Stimulated activated CD4-positive, alpha-beta T cell treated with anti-CD3 and anti-CD28 coated beads, Interleukin-1b, Interleukin-23, amount 100 ng/mL, for 1 hour (primary cell): ENCODE measurements around the gene EFHD2.
"Not testable (repeated sequence)": the region's sequence is repeated elsewhere in the genome, so short reads cannot be mapped to it uniquely, and the experiment has no call there.

Experiments used
- DNase-seq, 2 donors: peaks; one replicate each; pipeline ENCODE4 v3.0.0-alpha.2; 2020; ENCODE audit warnings: low read depth in 2 of 2

Gene EFHD2

GRCh38 chr1:15452866-15453571, 43.3 kb downstream of the EFHD2 start:
- no peak for DNase-seq

GRCh38 chr1:15453734-15454133, 44.0 kb downstream of the EFHD2 start:
- no peak for DNase-seq

- DNase-seq: no peak
These were observed 44.6 kb downstream of the EFHD2 start for GRCh38 chr1:15454256-15454655.

- no peak for DNase-seq
These were observed 45.8 kb downstream of the EFHD2 start for GRCh38 chr1:15455522-15455921.

- DNase-seq: no peak
These were observed 46.7 kb downstream of the EFHD2 start, which contains the start of gene CELA2A for GRCh38 chr1:15456313-15456954. TSS of gene CELA2A (plus strand) at chr1:15456732. CDS start at chr1:15456754, 22 bp downstream.

GRCh38 chr1:15457585-15457984, 47.9 kb downstream of the EFHD2 start:
- DNase-seq: no peak

GRCh38 chr1:15458388-15458787, 48.7 kb downstream of the EFHD2 start:
- not testable (repeated sequence) for DNase-seq

GRCh38 chr1:15459771-15460707, 50.4 kb downstream of the EFHD2 start:
- DNase-seq: no peak

- no peak for DNase-seq
These were observed 51.0 kb downstream of the EFHD2 start for GRCh38 chr1:15460708-15461095.

GRCh38 chr1:15463064-15463800, 53.5 kb downstream of the EFHD2 start:
- not testable (repeated sequence) for DNase-seq

- not testable (repeated sequence) for DNase-seq
These were observed 54.2 kb downstream of the EFHD2 start for GRCh38 chr1:15463926-15464322.

GRCh38 chr1:15465674-15466073, 56.0 kb downstream of the EFHD2 start:
- no peak for DNase-seq

- not testable (repeated sequence) for DNase-seq
These were observed 57.4 kb downstream of the EFHD2 start for GRCh38 chr1:15466955-15467625.

- no peak for DNase-seq
These were observed 58.5 kb downstream of the EFHD2 start for GRCh38 chr1:15468145-15468544.

- no peak for DNase-seq
These were observed 59.7 kb downstream of the EFHD2 start for GRCh38 chr1:15469361-15469760.

GRCh38 chr1:15469821-15470448, 60.2 kb downstream of the EFHD2 start:
- DNase-seq: not testable (repeated sequence)

- not testable (repeated sequence) for DNase-seq
These were observed 61.4 kb downstream of the EFHD2 start for GRCh38 chr1:15471067-15471466.

- not testable (repeated sequence) for DNase-seq
These were observed 62.0 kb downstream of the EFHD2 start for GRCh38 chr1:15471723-15472122.

GRCh38 chr1:15472587-15472986, 62.9 kb downstream of the EFHD2 start:
- DNase-seq: no peak

- DNase-seq: no peak
These were observed 66.1 kb downstream of the EFHD2 start, which contains the start of gene CELA2B for GRCh38 chr1:15475752-15476314. TSS of gene CELA2B (plus strand) at chr1:15476104. CDS start at chr1:15476126, 22 bp downstream.
